Chondrocyte (in vitro differentiated cells): ENCODE data around the gene MKI67. TPM values are rescaled to one million over a fixed set of nuclear protein-coding genes. Genes with fewer than 3 reads are reported as not detected.

Source experiments
- DNase-seq: peaks from one replicate; pipeline ENCODE4 v3.0.0; 2021; ENCODE audit warnings: mixed read lengths, low spot score
- H3K27ac Mint-ChIP-seq: one replicate; pipeline ENCODE4 v1.8.0; 2021; ENCODE audit warnings: mild to moderate bottlenecking, moderate library complexity, mixed read lengths; ENCODE audit not compliant: unreplicated experiment
- H3K27me3 Mint-ChIP-seq: 2 replicates; pipeline ENCODE4 v1.8.0; 2021; ENCODE audit warnings: low read depth, mixed read lengths
- H3K36me3 Mint-ChIP-seq: 2 replicates; pipeline ENCODE4 v1.8.0; 2021; ENCODE audit warnings: low read depth, mixed read lengths
- H3K4me1 Mint-ChIP-seq: 2 replicates; pipeline ENCODE4 v1.8.0; 2021; ENCODE audit warnings: low read depth, mild to moderate bottlenecking, mixed read lengths
- H3K4me3 Mint-ChIP-seq: one replicate; pipeline ENCODE4 v1.8.0; 2021; ENCODE audit warnings: mild to moderate bottlenecking, moderate library complexity, mixed read lengths; ENCODE audit not compliant: unreplicated experiment
- H3K9me3 Mint-ChIP-seq: 2 replicates; pipeline ENCODE4 v1.8.0; 2021; ENCODE audit warnings: low read depth, mixed read lengths
- CTCF ChIP-seq: fragments of 200-600 bp; sonication (generic); IDR thresholded peaks from 2 replicates; pipeline ENCODE4 v1.5.0; 2021; ENCODE audit warnings: antibody characterized with exemption, mild to moderate bottlenecking, moderate library complexity
- total RNA-seq: library from RNA; stranded (reverse); gene quantifications from 3 replicates; pipeline ENCODE4 v1.2.1, GENCODE V29; 2021

MKI67 gene
- total RNA-seq, 1 donor from 2014 or later, result 17.1 TPM

GRCh38 chr10:128067691-128068397 is 58.4 kb downstream of the MKI67 start:
- Mint-ChIP-seq H3K9me3 (no peaks in the 10 kb centered on the region), H3K4me1 (peaks cover 27% of the 10 kb centered on the region), H3K27me3 (no peaks in the 10 kb centered on the region), H3K4me3 (no peak overlapping the region), H3K36me3 (peaks cover 16% of the 10 kb centered on the region), H3K27ac (no peak overlapping the region)
- DNase-seq, result no peak
- TF ChIP-seq CTCF, result no peak

- no peak for DNase-seq
- Mint-ChIP-seq H3K4me1 (peaks cover 36% of the 10 kb centered on the region), H3K27me3 (no peaks in the 10 kb centered on the region), H3K36me3 (peaks cover 15% of the 10 kb centered on the region), H3K9me3 (no peaks in the 10 kb centered on the region), H3K4me3 (no peak overlapping the region), H3K27ac (no peak overlapping the region)
- no peak for TF ChIP-seq CTCF
These were observed 59.3 kb downstream of the MKI67 start for GRCh38 chr10:128066870-128067382.

- no peak overlapping the region for H3K4me3 Mint-ChIP-seq
- peaks cover 12% of the 10 kb centered on the region for H3K36me3 Mint-ChIP-seq
- H3K4me1 Mint-ChIP-seq, result peaks cover 45% of the 10 kb centered on the region
- no peak for TF ChIP-seq CTCF
- DNase-seq, result peak; percentile 50
- no peaks in the 10 kb centered on the region for H3K27me3 Mint-ChIP-seq
- H3K9me3 Mint-ChIP-seq, result no peaks in the 10 kb centered on the region
- no peak overlapping the region for H3K27ac Mint-ChIP-seq
These were observed 60.2 kb downstream of the MKI67 start for GRCh38 chr10:128065881-128066534.

- Mint-ChIP-seq H3K27me3 (no peaks in the 10 kb centered on the region), H3K36me3 (peaks cover 12% of the 10 kb centered on the region), H3K4me3 (no peak overlapping the region), H3K4me1 (peaks cover 51% of the 10 kb centered on the region), H3K9me3 (no peaks in the 10 kb centered on the region), H3K27ac (peak overlapping the region; percentile 73)
- no peak for TF ChIP-seq CTCF
- DNase-seq, result peak; percentile 42
These were observed 61.1 kb downstream of the MKI67 start for GRCh38 chr10:128064970-128065580.
